Upper lobe of left lung (tissue), 6 donors: ENCODE results near the gene CUZD1. TPM values are rescaled to one million over a fixed set of nuclear protein-coding genes. Genes with fewer than 3 reads are reported as not detected.

Experiments used
- ATAC-seq, 2 donors: fragments of 200-7000 bp; cut with Tn5 transposase; one replicate each; pipeline ENCODE4 v1.9.1; 2022; ENCODE audit warnings: mild to moderate bottlenecking in 2 of 2, moderate library complexity in 2 of 2; ENCODE audit not compliant: low FRiP score in 2 of 2
- DNase-seq, 2 donors: peaks; one replicate each; pipeline ENCODE4 v3.0.0-alpha.2; 2019 to 2020
- H3K27ac ChIP-seq, 4 donors: fragments of 200-600 bp; sonication (generic); one replicate each; pipeline ENCODE4 v1.5.1; 2016 to 2019
- H3K27me3 ChIP-seq, 4 donors: fragments of 200-600 bp; sonication (generic); one replicate each; pipeline ENCODE4 v1.5.1; 2017 to 2019
- H3K36me3 ChIP-seq, 4 donors: fragments of 200-600 bp; sonication (generic); one replicate each; pipeline ENCODE4 v1.5.1; 2016 to 2019
- H3K4me1 ChIP-seq, 4 donors: fragments of 200-600 bp; sonication (generic); one replicate each; pipeline ENCODE4 v1.5.1; 2018 to 2019
- H3K4me3 ChIP-seq, 4 donors: fragments of 200-600 bp; sonication (generic); one replicate each; pipeline ENCODE4 v1.5.1; 2017 to 2019; ENCODE audit warnings: mild to moderate bottlenecking in 2 of 4, moderate library complexity in 1 of 4
- H3K9me3 ChIP-seq, 4 donors: fragments of 200-600 bp; sonication (generic); one replicate each; pipeline ENCODE4 v1.5.1; 2018 to 2019
- EP300 ChIP-seq, 4 donors: sonication (generic); formaldehyde crosslinking; IDR thresholded peaks; one replicate each; pipeline ENCODE4 v1.5.1; 2017; ENCODE audit warnings: antibody characterized with exemption in 4 of 4, control low read depth in 2 of 4
- POLR2A ChIP-seq, 4 donors: fragments of 450-650 bp; IDR thresholded peaks; one replicate each; pipeline ENCODE4 v1.5.1; 2016 to 2017; ENCODE audit warnings: antibody characterized with exemption in 4 of 4, mild to moderate bottlenecking in 2 of 4
- POLR2AphosphoS5 ChIP-seq, 2 donors: sonication (generic); formaldehyde crosslinking; IDR thresholded peaks; one replicate each; pipeline ENCODE4 v1.5.1; 2017; ENCODE audit warnings: antibody characterized with exemption in 2 of 2
- WGBS, 2 donors: methylation state at CpG; one replicate each; pipeline ENCODE4 v1.1.5; 2017 to 2018; 5-methylcytosine and 5-hydroxymethylcytosine counted together
- total RNA-seq, 6 donors: library from RNA; depleted of rRNA in 4 of 6; stranded (reverse); fragments of >200 nt in 4 of 6; gene quantifications; one replicate each; pipeline versions ENCODE4 v1.1.0 to v1.2.1, GENCODE V29; 2016 to 2021
- TF ChIP-seq, protein P1 (sequence below), 6 experiments: fragments of 450-650 bp in 4 of 6; fragments of 200-600 bp in 2 of 6; sonication (generic) in 2 of 6; IDR thresholded peaks; one replicate each; pipeline ENCODE4 v1.5.1; 2016 to 2019; ENCODE audit warnings: antibody characterized with exemption in 6 of 6
- donor health status: DM: no; HTN: no; CAD: no; lungs with moderate emphysema.
- donor health status: DM: no; HTN: yes; CAD: no; lungs with severe emphysema.

CUZD1 gene
- total RNA-seq, 6 donors from 2014 or later: 0.30 to 4.2 (median 1.1) TPM; not detected in 1

DNA sequence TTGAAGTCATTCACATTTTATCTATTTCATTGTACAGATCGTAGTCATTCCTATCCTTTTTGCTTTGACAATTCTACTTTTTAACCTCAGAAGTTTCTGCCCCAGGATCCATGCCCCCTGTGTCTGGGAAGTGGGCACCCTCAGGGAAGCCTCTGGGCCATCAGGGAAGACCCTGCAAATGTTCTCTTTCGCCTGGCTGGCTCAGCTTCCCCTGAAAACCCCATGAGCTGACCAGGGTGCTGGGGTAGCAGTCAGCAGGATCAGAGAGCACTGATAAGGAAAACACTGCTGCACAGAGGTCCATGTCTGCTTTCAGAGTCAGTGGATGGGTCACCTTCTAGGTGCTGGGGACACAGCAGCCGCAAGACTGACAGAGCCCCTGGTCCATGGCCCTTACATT, 23.8 kb downstream of the CUZD1 start:
- Histone ChIP-seq H3K27me3 (peaks cover 0 to 3% (median 0%) of the 10 kb centered on the region in 4 donors), H3K4me3 (no peak overlapping the region), H3K4me1 (no peaks in the 10 kb centered on the region), H3K36me3 (no peaks in the 10 kb centered on the region), H3K27ac (no peak overlapping the region), H3K9me3 (no peaks in the 10 kb centered on the region)
- TF ChIP-seq, protein P1, sequence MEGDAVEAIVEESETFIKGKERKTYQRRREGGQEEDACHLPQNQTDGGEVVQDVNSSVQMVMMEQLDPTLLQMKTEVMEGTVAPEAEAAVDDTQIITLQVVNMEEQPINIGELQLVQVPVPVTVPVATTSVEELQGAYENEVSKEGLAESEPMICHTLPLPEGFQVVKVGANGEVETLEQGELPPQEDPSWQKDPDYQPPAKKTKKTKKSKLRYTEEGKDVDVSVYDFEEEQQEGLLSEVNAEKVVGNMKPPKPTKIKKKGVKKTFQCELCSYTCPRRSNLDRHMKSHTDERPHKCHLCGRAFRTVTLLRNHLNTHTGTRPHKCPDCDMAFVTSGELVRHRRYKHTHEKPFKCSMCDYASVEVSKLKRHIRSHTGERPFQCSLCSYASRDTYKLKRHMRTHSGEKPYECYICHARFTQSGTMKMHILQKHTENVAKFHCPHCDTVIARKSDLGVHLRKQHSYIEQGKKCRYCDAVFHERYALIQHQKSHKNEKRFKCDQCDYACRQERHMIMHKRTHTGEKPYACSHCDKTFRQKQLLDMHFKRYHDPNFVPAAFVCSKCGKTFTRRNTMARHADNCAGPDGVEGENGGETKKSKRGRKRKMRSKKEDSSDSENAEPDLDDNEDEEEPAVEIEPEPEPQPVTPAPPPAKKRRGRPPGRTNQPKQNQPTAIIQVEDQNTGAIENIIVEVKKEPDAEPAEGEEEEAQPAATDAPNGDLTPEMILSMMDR (IDR thresholded peaks at IDR 0.05): no peak
- TF ChIP-seq EP300 (IDR thresholded peaks at IDR 0.05) (no peak), POLR2AphosphoS5 (IDR thresholded peaks at IDR 0.05) (no peak), POLR2A (IDR thresholded peaks at IDR 0.05) (no peak)
- ATAC-seq (no peak), DNase-seq (no peak)
- 65 to 82% methylated on average over 3 of the region's 3 CpGs for WGBS, 2 donors

DNA sequence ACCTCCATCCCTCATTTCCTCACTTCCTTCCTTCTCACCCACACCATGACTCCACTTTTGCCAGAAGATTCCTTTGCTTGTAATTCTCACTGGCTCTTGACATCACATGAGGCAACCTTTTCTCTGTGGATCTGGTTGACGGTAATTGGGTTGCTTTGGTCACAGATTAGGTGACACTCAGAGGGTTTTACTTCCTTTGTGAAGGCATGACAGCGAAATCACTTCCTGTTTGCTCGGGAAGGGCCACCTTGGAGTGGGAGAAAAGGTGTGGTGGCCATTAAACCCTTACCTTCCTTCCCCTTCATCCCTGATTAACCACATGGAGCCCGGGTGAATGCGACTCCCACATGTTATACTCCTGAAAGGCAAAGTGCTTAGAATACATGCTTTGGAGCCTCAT, 30.2 kb downstream of the CUZD1 start:
- no peak overlapping the region for H3K27ac ChIP-seq
- peaks cover 0 to 3% (median 0%) of the 10 kb centered on the region in 4 donors for H3K27me3 ChIP-seq
- 65 to 76% methylated on average over 5 of the region's 5 CpGs for WGBS, 2 donors
- H3K36me3 ChIP-seq: no peaks in the 10 kb centered on the region
- ATAC-seq (no peak), DNase-seq (no peak)
- no peaks in the 10 kb centered on the region for H3K4me1 ChIP-seq
- H3K4me3 ChIP-seq: no peak overlapping the region
- TF ChIP-seq POLR2AphosphoS5 (IDR thresholded peaks at IDR 0.05) (no peak), EP300 (IDR thresholded peaks at IDR 0.05) (no peak), POLR2A (IDR thresholded peaks at IDR 0.05) (no peak)
- TF ChIP-seq, protein P1 (IDR thresholded peaks at IDR 0.05): no peak
- no peaks in the 10 kb centered on the region for H3K9me3 ChIP-seq

DNA sequence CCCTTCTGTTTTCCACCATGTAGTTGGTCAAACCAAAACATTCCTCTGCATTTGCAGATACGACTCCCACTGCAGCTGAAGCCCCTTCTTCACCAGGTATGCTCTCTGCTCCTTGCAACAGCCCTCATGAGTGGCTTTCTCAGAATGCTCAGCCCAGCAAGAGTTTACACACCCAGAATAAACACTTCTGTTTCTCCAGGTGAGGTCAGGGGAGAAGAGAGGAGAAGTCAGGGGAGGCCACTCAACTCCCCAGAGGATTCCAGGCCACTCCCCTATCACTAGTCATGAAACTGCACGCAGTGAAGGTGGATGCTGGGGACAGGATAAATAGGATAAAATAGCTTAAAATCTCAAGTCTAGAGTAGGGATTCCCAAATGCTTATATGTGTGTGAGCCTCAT, 31.2 kb downstream of the CUZD1 start:
- WGBS, 2 donors: 52 to 64% methylated on average over 2 of the region's 2 CpGs
- no peaks in the 10 kb centered on the region for H3K4me1 ChIP-seq
- H3K27ac ChIP-seq: no peak overlapping the region
- H3K27me3 ChIP-seq: peaks cover 0 to 3% (median 0%) of the 10 kb centered on the region in 4 donors
- TF ChIP-seq EP300 (IDR thresholded peaks at IDR 0.05) (peak in 1 of 4 donors; percentile 18), POLR2AphosphoS5 (IDR thresholded peaks at IDR 0.05) (no peak), POLR2A (IDR thresholded peaks at IDR 0.05) (no peak)
- DNase-seq: peak in 1 of 2 donors; percentile 51
- no peaks in the 10 kb centered on the region for H3K36me3 ChIP-seq
- H3K9me3 ChIP-seq: no peaks in the 10 kb centered on the region
- no peak overlapping the region for H3K4me3 ChIP-seq
- ATAC-seq: peak in 1 of 2 donors; percentile 26

DNA sequence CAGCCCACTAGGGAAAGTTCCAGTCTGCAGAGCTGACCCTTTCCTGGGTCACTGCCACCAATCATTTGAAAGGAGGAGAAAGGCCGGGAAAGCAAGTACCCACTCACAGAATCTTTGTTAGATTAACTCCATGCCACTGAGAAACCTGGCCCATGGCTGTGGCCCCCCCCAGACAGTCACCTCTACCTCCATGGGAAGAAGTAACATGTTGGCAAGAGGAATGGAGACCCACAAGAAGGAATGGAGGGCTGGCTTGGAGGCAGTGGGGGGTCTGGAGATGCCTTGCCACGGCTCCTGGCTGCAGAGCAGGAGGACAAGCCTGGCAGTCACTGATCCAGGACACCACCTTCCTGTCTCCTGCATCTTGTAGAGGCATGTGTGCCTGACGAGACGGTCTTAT, 32.9 kb downstream of the CUZD1 start:
- no peaks in the 10 kb centered on the region for H3K36me3 ChIP-seq
- TF ChIP-seq POLR2AphosphoS5 (IDR thresholded peaks at IDR 0.05): no peak
- TF ChIP-seq, protein P1 (IDR thresholded peaks at IDR 0.05): no peak
- TF ChIP-seq EP300 (IDR thresholded peaks at IDR 0.05): no peak
- no peak for TF ChIP-seq POLR2A (IDR thresholded peaks at IDR 0.05)
- no peaks in the 10 kb centered on the region for H3K27me3 ChIP-seq
- 70 to 75% methylated on average over 3 to 4 of the region's 4 CpGs for WGBS, 2 donors
- DNase-seq: no peak
- H3K9me3 ChIP-seq: no peaks in the 10 kb centered on the region
- no peak for ATAC-seq
- no peak overlapping the region for H3K4me3 ChIP-seq
- no peaks in the 10 kb centered on the region for H3K4me1 ChIP-seq
- H3K27ac ChIP-seq: no peak overlapping the region

DNA sequence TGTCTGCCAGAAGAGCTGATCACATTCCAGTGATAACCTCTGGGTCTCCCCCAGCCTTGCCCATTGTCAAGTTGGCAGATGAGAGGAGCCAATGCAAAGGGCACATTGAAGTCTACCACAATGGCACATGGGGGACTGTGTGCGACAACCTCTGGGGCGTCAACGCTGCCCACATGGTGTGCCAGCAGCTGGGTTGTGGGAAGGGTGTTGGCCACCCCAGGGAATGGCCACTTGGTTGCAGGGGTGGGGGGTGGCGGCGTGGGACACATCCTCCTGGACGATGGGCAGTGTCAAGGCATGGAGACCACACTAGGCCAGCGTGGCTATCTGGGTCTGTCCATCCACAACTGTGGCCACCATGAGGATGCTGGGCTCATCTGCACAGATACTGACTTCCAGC, 43.4 kb downstream of the CUZD1 start:
- TF ChIP-seq POLR2AphosphoS5 (IDR thresholded peaks at IDR 0.05) (no peak), EP300 (IDR thresholded peaks at IDR 0.05) (no peak), POLR2A (IDR thresholded peaks at IDR 0.05) (no peak)
- TF ChIP-seq, protein P1 (IDR thresholded peaks at IDR 0.05): no peak
- Histone ChIP-seq H3K4me1 (no peaks in the 10 kb centered on the region), H3K9me3 (no peaks in the 10 kb centered on the region), H3K36me3 (no peaks in the 10 kb centered on the region), H3K4me3 (no peak overlapping the region), H3K27ac (no peak overlapping the region), H3K27me3 (no peaks in the 10 kb centered on the region)
- DNase-seq (no peak), ATAC-seq (peak; percentile 16 to 36)
- WGBS, 2 donors: 82 to 91% methylated on average over 7 of the region's 7 CpGs
